CD4-positive, alpha-beta T cell treated with Interleukin-17A for 1 hour (primary cell): ENCODE measurements around the gene CASP3.

ENCODE experiments used
- DNase-seq: peaks from one replicate; pipeline ENCODE4 v3.0.0-alpha.2; 2020

CASP3 gene

GRCh38 chr4:184649026-184649970 is at the start of gene CASP3, which contains the start of gene PRIMPOL:
Gene CASP3 (minus strand): TSS chr4:184649447. CDS start chr4:184638453, 10,994 bp downstream.
Gene PRIMPOL (plus strand): TSS chr4:184649738. CDS start chr4:184657141, 7,403 bp downstream.
- DNase-seq, result peak; percentile 96

GRCh38 chr4:184697956-184698355 is 48.7 kb upstream of the CASP3 start:
- no peak for DNase-seq

GRCh38 chr4:184695178-184695896 is 46.1 kb upstream of the CASP3 start:
- DNase-seq, result no peak

- DNase-seq, result no peak
Observed at GRCh38 chr4:184694412-184694956, 45.2 kb upstream of the CASP3 start.

GRCh38 chr4:184693056-184693455 is 43.8 kb upstream of the CASP3 start:
- no peak for DNase-seq

- DNase-seq, result no peak
Observed at GRCh38 chr4:184689681-184690080, 40.4 kb upstream of the CASP3 start.

- no peak for DNase-seq
Observed at GRCh38 chr4:184688447-184688846, 39.2 kb upstream of the CASP3 start.

- no peak for DNase-seq
Observed at GRCh38 chr4:184688005-184688404, 38.8 kb upstream of the CASP3 start.

GRCh38 chr4:184684491-184685189 is 35.4 kb upstream of the CASP3 start:
- DNase-seq, result no peak

- no peak for DNase-seq
Observed at GRCh38 chr4:184681916-184682315, 32.7 kb upstream of the CASP3 start.

- no peak for DNase-seq
Observed at GRCh38 chr4:184680698-184681097, 31.5 kb upstream of the CASP3 start.

GRCh38 chr4:184675821-184676492 is 26.7 kb upstream of the CASP3 start:
- no peak for DNase-seq

- no peak for DNase-seq
Observed at GRCh38 chr4:184675018-184675417, 25.8 kb upstream of the CASP3 start.

GRCh38 chr4:184674011-184674410 is 24.8 kb upstream of the CASP3 start:
- no peak for DNase-seq

- no peak for DNase-seq
Observed at GRCh38 chr4:184672741-184673140, 23.5 kb upstream of the CASP3 start.

GRCh38 chr4:184671101-184671500 is 21.9 kb upstream of the CASP3 start:
- DNase-seq, result no peak

- no peak for DNase-seq
Observed at GRCh38 chr4:184669251-184669650, 20.0 kb upstream of the CASP3 start.

- peak; percentile 57 for DNase-seq
Observed at GRCh38 chr4:184668511-184669114, 19.4 kb upstream of the CASP3 start.

GRCh38 chr4:184668096-184668495 is 18.8 kb upstream of the CASP3 start:
- DNase-seq, result no peak

GRCh38 chr4:184666670-184667069 is 17.4 kb upstream of the CASP3 start:
- no peak for DNase-seq

GRCh38 chr4:184664445-184665210 is 15.4 kb upstream of the CASP3 start:
- DNase-seq, result no peak
